SK-N-MC (cell line): Measurements from ENCODE around the gene RBM10.
A peak's percentile ranks its signal among the peaks of the same experiment; 100 is the strongest.

Source experiments
- DNase-seq: peaks from one replicate; pipeline ENCODE4 v3.0.0-alpha.2; 2011; ENCODE audit warnings: low read depth, low spot score
- H3K27ac ChIP-seq: fragments of 200-600 bp; sonication (generic); 2 replicates; pipeline ENCODE4 v1.5.1; 2016; ENCODE audit warnings: mixed run types
- H3K36me3 ChIP-seq: fragments of 200-600 bp; sonication (generic); 2 replicates; pipeline ENCODE4 v1.6.1; 2017; ENCODE audit warnings: antibody characterized with exemption, low read length, mixed read lengths; ENCODE audit not compliant: insufficient read depth
- H3K4me3 ChIP-seq: fragments of 200-600 bp; sonication (generic); 2 replicates; pipeline ENCODE4 v1.5.1; 2016
- H3K9ac ChIP-seq: fragments of 200-600 bp; sonication (generic); 2 replicates; pipeline ENCODE4 v1.8.0; 2017; ENCODE audit warnings: mixed run types, mixed read lengths; ENCODE audit not compliant: insufficient read length
- H3K9me3 ChIP-seq: fragments of 200-600 bp; sonication (generic); 2 replicates; pipeline ENCODE4 v1.6.1; 2017; ENCODE audit warnings: low read depth, mild to moderate bottlenecking, antibody characterized with exemption, low read length, moderate library complexity, mixed read lengths
- EZH2 ChIP-seq: fragments of 200-600 bp; sonication (generic); IDR thresholded peaks from one replicate; pipeline ENCODE4 v1.6.1; 2017; ENCODE audit warnings: antibody characterized with exemption
- FOXP2 ChIP-seq: optimal IDR thresholded peaks from 2 replicates; pipeline ENCODE3; 2011; ENCODE audit warnings: mild to moderate bottlenecking, moderate library complexity; ENCODE audit not compliant: insufficient read depth; ENCODE audit errors: extremely low read length, control extremely low read depth
- POLR2AphosphoS5 ChIP-seq: IDR thresholded peaks from 2 replicates; pipeline ENCODE4 v1.6.1; 2012; ENCODE audit warnings: mild to moderate bottlenecking, low read depth, low read length, borderline replicate concordance

The RBM10 gene

GRCh38 chrX:47197526-47197925 is 52.5 kb downstream of the RBM10 start:
- TF ChIP-seq EZH2, result no peak
- TF ChIP-seq POLR2AphosphoS5, result no peak
- no peak for TF ChIP-seq FOXP2
- no peak overlapping the region for H3K27ac ChIP-seq
- no peak for DNase-seq
- H3K36me3 ChIP-seq, result peaks cover 74% of the 10 kb centered on the region
- H3K9ac ChIP-seq, result no peak overlapping the region
- H3K4me3 ChIP-seq, result peak overlapping the region; percentile 92
- H3K9me3 ChIP-seq, result no peaks in the 10 kb centered on the region

- TF ChIP-seq POLR2AphosphoS5, result no peak
- TF ChIP-seq EZH2, result no peak
- no peak for TF ChIP-seq FOXP2
- Histone ChIP-seq H3K4me3 (no peak overlapping the region), H3K36me3 (peaks cover 81% of the 10 kb centered on the region), H3K9me3 (no peaks in the 10 kb centered on the region), H3K27ac (no peak overlapping the region), H3K9ac (no peak overlapping the region)
- no peak for DNase-seq
Observed at GRCh38 chrX:47198026-47198686, 53.1 kb downstream of the RBM10 start.

- H3K27ac ChIP-seq, result no peak overlapping the region
- H3K4me3 ChIP-seq, result no peak overlapping the region
- DNase-seq, result no peak
- no peak overlapping the region for H3K9ac ChIP-seq
- peaks cover 86% of the 10 kb centered on the region for H3K36me3 ChIP-seq
- no peak for TF ChIP-seq FOXP2
- TF ChIP-seq EZH2, result no peak
- TF ChIP-seq POLR2AphosphoS5, result no peak
- H3K9me3 ChIP-seq, result no peaks in the 10 kb centered on the region
Observed at GRCh38 chrX:47198687-47199080, 53.7 kb downstream of the RBM10 start.

- peaks cover 92% of the 10 kb centered on the region for H3K36me3 ChIP-seq
Observed at GRCh38 chrX:47199286-47199685, 54.3 kb downstream of the RBM10 start.

GRCh38 chrX:47200385-47201150 is 55.5 kb downstream of the RBM10 start:
- DNase-seq, result no peak
- Histone ChIP-seq H3K4me3 (no peak overlapping the region), H3K27ac (no peak overlapping the region), H3K36me3 (peaks cover 98% of the 10 kb centered on the region), H3K9ac (no peak overlapping the region), H3K9me3 (no peaks in the 10 kb centered on the region)
- TF ChIP-seq EZH2 (no peak), FOXP2 (no peak), POLR2AphosphoS5 (no peak)

More at GRCh38 chrX:47199286-47199685, 54.3 kb downstream of the RBM10 start:
- no peak for DNase-seq
- H3K27ac ChIP-seq, result no peak overlapping the region
- no peak overlapping the region for H3K4me3 ChIP-seq
- no peak overlapping the region for H3K9ac ChIP-seq
- no peaks in the 10 kb centered on the region for H3K9me3 ChIP-seq
- TF ChIP-seq FOXP2 (no peak), POLR2AphosphoS5 (no peak), EZH2 (no peak)

- no peak overlapping the region for H3K4me3 ChIP-seq
- DNase-seq, result no peak
- peaks cover 98% of the 10 kb centered on the region for H3K36me3 ChIP-seq
- H3K9me3 ChIP-seq, result no peaks in the 10 kb centered on the region
- H3K9ac ChIP-seq, result no peak overlapping the region
- TF ChIP-seq FOXP2, result no peak
- H3K27ac ChIP-seq, result no peak overlapping the region
Observed at GRCh38 chrX:47201345-47201944, 56.4 kb downstream of the RBM10 start.

GRCh38 chrX:47202316-47202715 is 57.3 kb downstream of the RBM10 start:
- no peak for DNase-seq
- H3K36me3 ChIP-seq, result peaks cover 98% of the 10 kb centered on the region
- H3K9me3 ChIP-seq, result no peaks in the 10 kb centered on the region
- TF ChIP-seq POLR2AphosphoS5 (no peak), EZH2 (no peak), FOXP2 (no peak)
- H3K4me3 ChIP-seq, result no peak overlapping the region
- no peak overlapping the region for H3K27ac ChIP-seq
- no peak overlapping the region for H3K9ac ChIP-seq

GRCh38 chrX:47202877-47203276 is 57.9 kb downstream of the RBM10 start:
- Histone ChIP-seq H3K4me3 (no peak overlapping the region), H3K9ac (no peak overlapping the region), H3K27ac (no peak overlapping the region), H3K36me3 (peaks cover 98% of the 10 kb centered on the region), H3K9me3 (no peaks in the 10 kb centered on the region)
- TF ChIP-seq EZH2 (no peak), FOXP2 (no peak), POLR2AphosphoS5 (no peak)
- DNase-seq, result no peak
